HCT116 (cell line): ENCODE results near the gene ARFRP1. TPM values are rescaled to one million over a fixed set of nuclear protein-coding genes. Genes with fewer than 3 reads are reported as not detected.

Experiments used
- ATAC-seq: fragments of 200-7000 bp; cut with Tn5 transposase; 2 replicates; pipeline ENCODE4 v1.9.1; 2020; ENCODE audit warnings: mild to moderate bottlenecking, moderate library complexity
- BruUV-seq: library from RNA; stranded (reverse); fragments of 400-500 nt; replicated peaks from 2 replicates; lab custom pipeline; 2021; lab: Mats Ljungman, UMichigan
- CTCF ChIA-PET: fragments of 300-600 bp; sonication (Branson Sonifier 250); formaldehyde crosslinking; loops from one replicate; lab custom pipeline; 2021; ENCODE audit warnings: antibody characterized with exemption; lab: Charles Lee
- POLR2A ChIA-PET: fragments of 300-600, 350-600 bp; sonication (Branson Sonifier 250); formaldehyde crosslinking; loops from one replicate; lab custom pipeline; 2021; ENCODE audit warnings: antibody characterized with exemption; lab: Charles Lee
- RAD21 ChIA-PET, 2 experiments: fragments of 300-600 bp; sonication (Branson Sonifier 250); formaldehyde crosslinking; loops; one replicate each; lab custom pipeline; 2023; ENCODE audit warnings: low total read pairs in 2 of 2; ENCODE audit not compliant: uncharacterized antibody in 2 of 2, unreplicated experiment in 2 of 2, low non-redundant PET in 1 of 2; lab: Charles Lee
- DNase-seq: peaks from one replicate; pipeline ENCODE4 v3.0.0-alpha.2; 2010; ENCODE audit warnings: low read depth, low spot score
- H2AFZ ChIP-seq: fragments of 200-600 bp; shearing (Covaris generic), sonication (generic); 2 replicates; pipeline ENCODE4 v1.6.1; 2017; ENCODE audit warnings: low read depth, mixed run types, mixed read lengths, antibody characterized with exemption, low read length; ENCODE audit not compliant: poor library complexity, severe bottlenecking
- H3K27ac ChIP-seq: 2 replicates; pipeline ENCODE4 v1.5.1; 2012; ENCODE audit warnings: low read depth, low read length
- H3K27me3 ChIP-seq: fragments of 200-600 bp; sonication (generic); 2 replicates; pipeline ENCODE4 v1.6.1; 2016; ENCODE audit warnings: mixed run types, low read length, mixed read lengths; ENCODE audit not compliant: insufficient read depth
- H3K36me3 ChIP-seq, 2 experiments: fragments of 200-500 bp in 1 of 2; fragments of 200-600 bp in 1 of 2; sonication (Bioruptor generic) in 1 of 2; sonication (generic) in 1 of 2; 2 replicates each; pipeline versions ENCODE4 v1.5.1 to v1.6.1; 2014 to 2016; ENCODE audit warnings: low read length in 2 of 2, inconsistent platforms in 1 of 2, mixed read lengths in 1 of 2, mixed run types in 1 of 2; ENCODE audit not compliant: insufficient read depth in 2 of 2, control insufficient read depth in 1 of 2
- H3K4me1 ChIP-seq, 2 experiments: fragments of 200-600 bp in 1 of 2; sonication (generic) in 1 of 2; 2 replicates each; pipeline versions ENCODE4 v1.5.1 to v1.6.1; 2012 to 2017; ENCODE audit warnings: low read length in 2 of 2, inconsistent platforms in 1 of 2, mild to moderate bottlenecking in 1 of 2, mixed read lengths in 1 of 2, mixed run types in 1 of 2, moderate library complexity in 1 of 2; ENCODE audit not compliant: insufficient read depth in 2 of 2, control insufficient read depth in 1 of 2
- H3K4me2 ChIP-seq: fragments of 200-600 bp; sonication (generic); 2 replicates; pipeline ENCODE4 v1.6.1; 2017; ENCODE audit warnings: mixed run types, low read length, mixed read lengths
- H3K4me3 ChIP-seq, 2 experiments: fragments of 200-600 bp in 1 of 2; sonication (generic) in 1 of 2; replicated peaks in 1 of 2; 2 replicates each; pipeline ENCODE4 v1.5.1; 2011 to 2016; ENCODE audit warnings: low read length in 2 of 2, control low read depth in 1 of 2, low read depth in 1 of 2, mild to moderate bottlenecking in 1 of 2, mixed read lengths in 1 of 2, mixed run types in 1 of 2
- H3K79me2 ChIP-seq: fragments of 200-600 bp; sonication (generic); 2 replicates; pipeline ENCODE4 v1.6.1; 2017; ENCODE audit warnings: mild to moderate bottlenecking, mixed run types, low read length, moderate library complexity, mixed read lengths; ENCODE audit not compliant: insufficient read depth
- H3K9ac ChIP-seq: fragments of 200-600 bp; sonication (generic); 2 replicates; pipeline ENCODE4 v1.6.1; 2016; ENCODE audit warnings: low read length, mixed read lengths
- H3K9me2 ChIP-seq: fragments of 200-600 bp; sonication (generic), shearing (Covaris generic); 2 replicates; pipeline ENCODE4 v1.6.1; 2017; ENCODE audit warnings: mixed run types, mild to moderate bottlenecking, moderate library complexity; ENCODE audit not compliant: insufficient read depth
- H3K9me3 ChIP-seq, 2 experiments: fragments of 200-500 bp in 1 of 2; fragments of 200-600 bp in 1 of 2; sonication (Bioruptor generic) in 1 of 2; sonication (generic) in 1 of 2; 2 replicates each; pipeline ENCODE4 v1.6.1; 2014 to 2017; ENCODE audit warnings: low read length in 2 of 2, mixed read lengths in 2 of 2, inconsistent platforms in 1 of 2, low read depth in 1 of 2, mild to moderate bottlenecking in 1 of 2, mixed run types in 1 of 2, moderate library complexity in 1 of 2; ENCODE audit not compliant: control insufficient read depth in 1 of 2, insufficient read depth in 1 of 2
- H4K20me1 ChIP-seq: fragments of 200-600 bp; sonication (generic), shearing (Covaris generic); 2 replicates; pipeline ENCODE4 v1.6.1; 2017; ENCODE audit warnings: mixed run types, mild to moderate bottlenecking, moderate library complexity; ENCODE audit not compliant: insufficient read depth
- EGR1 ChIP-seq: IDR thresholded peaks from 2 replicates; pipeline ENCODE4 v1.6.1; 2012; ENCODE audit warnings: low read depth
- intact Hi-C: fragments of 100-400 bp; cut with micrococcal nuclease; formaldehyde crosslinking; loops from 2 replicates; pipeline ENCODE4 v1.10.0; 2022
- total RNA-seq: library from RNA; stranded (reverse); gene quantifications from one replicate; pipeline ENCODE4 v1.2.1, GENCODE V29; 2021; ENCODE audit not compliant: unreplicated experiment
- TF ChIP-seq, protein P1 (sequence below): IDR thresholded peaks from 2 replicates; pipeline ENCODE4 v1.6.1; 2012; ENCODE audit warnings: low read depth

ARFRP1 gene
- total RNA-seq, 1 experiment from 2014 or later, result 53.7 TPM

DNA sequence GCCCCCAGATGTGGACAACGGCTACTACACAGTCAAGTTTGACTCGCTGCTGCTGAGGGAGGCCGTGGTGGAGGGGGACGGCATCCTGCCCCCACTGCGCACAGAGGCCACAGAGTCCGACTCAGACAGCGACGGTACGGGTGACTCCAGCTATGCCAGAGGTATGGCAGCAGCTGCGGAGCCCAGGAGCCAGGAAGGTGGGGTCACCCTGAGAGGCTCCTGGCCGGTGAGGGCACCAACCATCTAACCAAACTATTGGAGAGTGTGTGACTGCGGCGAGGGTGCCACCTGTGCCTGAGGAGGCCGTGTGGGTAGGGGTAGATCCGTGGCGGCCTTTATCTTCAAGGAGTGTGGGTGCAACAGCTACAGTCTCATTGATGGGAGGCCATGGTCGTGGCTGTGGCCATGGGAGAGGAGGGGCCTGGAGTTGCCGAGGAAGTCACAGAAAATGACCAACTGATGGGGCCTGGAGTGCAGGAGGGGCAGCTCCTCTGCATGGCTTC lies 25.9 kb upstream of the ARFRP1 start (continued):
- TF ChIP-seq, protein P1, sequence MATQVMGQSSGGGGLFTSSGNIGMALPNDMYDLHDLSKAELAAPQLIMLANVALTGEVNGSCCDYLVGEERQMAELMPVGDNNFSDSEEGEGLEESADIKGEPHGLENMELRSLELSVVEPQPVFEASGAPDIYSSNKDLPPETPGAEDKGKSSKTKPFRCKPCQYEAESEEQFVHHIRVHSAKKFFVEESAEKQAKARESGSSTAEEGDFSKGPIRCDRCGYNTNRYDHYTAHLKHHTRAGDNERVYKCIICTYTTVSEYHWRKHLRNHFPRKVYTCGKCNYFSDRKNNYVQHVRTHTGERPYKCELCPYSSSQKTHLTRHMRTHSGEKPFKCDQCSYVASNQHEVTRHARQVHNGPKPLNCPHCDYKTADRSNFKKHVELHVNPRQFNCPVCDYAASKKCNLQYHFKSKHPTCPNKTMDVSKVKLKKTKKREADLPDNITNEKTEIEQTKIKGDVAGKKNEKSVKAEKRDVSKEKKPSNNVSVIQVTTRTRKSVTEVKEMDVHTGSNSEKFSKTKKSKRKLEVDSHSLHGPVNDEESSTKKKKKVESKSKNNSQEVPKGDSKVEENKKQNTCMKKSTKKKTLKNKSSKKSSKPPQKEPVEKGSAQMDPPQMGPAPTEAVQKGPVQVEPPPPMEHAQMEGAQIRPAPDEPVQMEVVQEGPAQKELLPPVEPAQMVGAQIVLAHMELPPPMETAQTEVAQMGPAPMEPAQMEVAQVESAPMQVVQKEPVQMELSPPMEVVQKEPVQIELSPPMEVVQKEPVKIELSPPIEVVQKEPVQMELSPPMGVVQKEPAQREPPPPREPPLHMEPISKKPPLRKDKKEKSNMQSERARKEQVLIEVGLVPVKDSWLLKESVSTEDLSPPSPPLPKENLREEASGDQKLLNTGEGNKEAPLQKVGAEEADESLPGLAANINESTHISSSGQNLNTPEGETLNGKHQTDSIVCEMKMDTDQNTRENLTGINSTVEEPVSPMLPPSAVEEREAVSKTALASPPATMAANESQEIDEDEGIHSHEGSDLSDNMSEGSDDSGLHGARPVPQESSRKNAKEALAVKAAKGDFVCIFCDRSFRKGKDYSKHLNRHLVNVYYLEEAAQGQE, result no peak

DNA sequence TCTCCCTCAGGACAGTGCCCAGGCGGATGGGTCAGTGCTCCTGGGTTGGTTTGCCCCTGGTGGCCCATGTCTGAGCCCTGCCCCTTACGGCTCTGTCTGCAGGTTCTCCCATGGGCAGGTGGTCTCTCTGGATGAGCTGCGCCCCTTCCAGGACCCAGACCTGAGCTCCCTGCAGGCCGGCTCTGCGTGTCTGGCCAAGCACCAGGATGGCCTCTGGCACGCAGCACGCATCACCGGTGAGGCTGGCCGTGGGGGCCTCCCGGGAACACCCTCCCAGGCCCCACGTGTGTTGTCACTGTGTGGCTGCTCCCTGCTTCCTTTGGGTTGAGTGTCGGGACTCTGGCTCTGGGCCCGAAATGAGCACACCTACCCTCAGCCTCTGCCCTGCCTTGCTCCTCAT lies 25.3 kb upstream of the ARFRP1 start:
- no peak overlapping the region for H3K4me2 ChIP-seq
- no peak for ATAC-seq
- POLR2A ChIA-PET, result no interaction called here
- no peak overlapping the region for H2AFZ ChIP-seq
- peaks cover 10 to 24% of the 10 kb centered on the region in 2 experiments; a peak in 3 of 4 replicates for H3K4me1 ChIP-seq
- no peak overlapping the region for H3K27ac ChIP-seq
- peaks cover 56% of the 10 kb centered on the region for H3K79me2 ChIP-seq
- RAD21 ChIA-PET, result no interaction called here
- no peaks in the 10 kb centered on the region for H3K9me2 ChIP-seq
- H3K4me3 ChIP-seq, result no peak overlapping the region
- no peaks in the 10 kb centered on the region for H3K9me3 ChIP-seq
- H3K27me3 ChIP-seq, result no peaks in the 10 kb centered on the region
- intact Hi-C loops, result loop anchor here (10.0 kb wide), 1 partner anchor 132 kb away; the partner anchor contains the start of genes ABHD16B and TPD52L2
- no peak for TF ChIP-seq EGR1
- BruUV-seq, result no TSS peak
- H3K9ac ChIP-seq, result no peak overlapping the region
- H3K36me3 ChIP-seq, result peaks cover 0 to 16% of the 10 kb centered on the region in 2 experiments; a peak in 2 of 4 replicates
- DNase-seq, result no peak
- CTCF ChIA-PET, result no interaction called here
- no peaks in the 10 kb centered on the region for H4K20me1 ChIP-seq
